ENCODE measurements around the gene ZDBF2. TPM values are rescaled to one million over a fixed set of nuclear protein-coding genes. Genes with fewer than 3 reads are reported as not detected.
"Not testable (repeated sequence)": the region's sequence is repeated elsewhere in the genome, so short reads cannot be mapped to it uniquely, and the experiment has no call there.

Gene ZDBF2
- total RNA-seq, 2 experiments from 2014 or later = 7.4 to 7.8 TPM

DNA sequence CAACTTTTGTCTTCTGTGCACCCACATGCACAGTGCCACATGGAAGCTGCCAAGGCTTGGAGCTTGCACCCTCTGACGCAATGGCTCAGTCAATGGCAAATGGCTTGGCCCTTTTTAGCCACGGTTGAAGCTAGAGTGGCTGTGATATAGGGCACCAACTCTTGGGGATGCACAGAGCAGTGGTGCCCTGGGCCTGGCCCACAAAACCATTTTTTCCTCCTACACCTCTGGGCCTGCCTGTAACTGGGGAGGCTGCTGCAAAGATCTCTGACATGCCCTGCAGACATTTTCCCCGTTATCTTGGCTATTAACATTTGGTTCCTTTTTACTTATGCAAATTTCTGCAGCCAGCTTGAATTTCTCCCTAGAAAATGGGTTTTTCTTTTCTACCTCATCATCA is 74.9 kb downstream of the ZDBF2 start:
- Mint-ChIP-seq H3K9me3 (peaks cover 6% of the 10 kb centered on the region), H3K36me3 (no peaks in the 10 kb centered on the region), H3K4me1 (ENCODE audit: low read depth) (no peaks in the 10 kb centered on the region), H3K27ac (no peak overlapping the region), H3K27me3 (no peaks in the 10 kb centered on the region), H3K4me3 (no peak overlapping the region)
- DNase-seq = no peak
- ChIA-PET POLR2A (no interaction called here), CTCF (no interaction called here)
- intact Hi-C loops (cut with micrococcal nuclease) = no loop called here

DNA sequence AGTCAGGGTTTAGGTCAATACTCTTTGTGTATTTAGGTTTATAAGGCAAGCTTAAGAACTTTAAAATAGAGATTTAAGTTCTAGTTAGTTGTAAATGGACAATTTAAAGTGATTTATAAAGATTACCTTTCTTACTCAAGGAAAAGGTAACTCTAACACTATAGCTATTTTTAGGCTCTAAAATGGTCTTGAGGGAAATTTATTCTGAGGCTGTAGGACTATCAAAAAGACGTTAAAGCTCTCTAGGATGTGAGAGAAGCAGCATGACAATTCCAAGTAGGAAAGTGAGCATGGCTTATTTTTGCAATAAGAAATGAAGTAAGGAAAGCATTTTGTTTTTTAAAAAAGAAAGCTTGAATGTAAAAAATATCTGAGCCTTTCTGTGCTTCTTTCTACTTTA is 78.1 kb downstream of the ZDBF2 start:
- no peak overlapping the region for H3K27ac Mint-ChIP-seq
- intact Hi-C loops (cut with micrococcal nuclease) = no loop called here

DNA sequence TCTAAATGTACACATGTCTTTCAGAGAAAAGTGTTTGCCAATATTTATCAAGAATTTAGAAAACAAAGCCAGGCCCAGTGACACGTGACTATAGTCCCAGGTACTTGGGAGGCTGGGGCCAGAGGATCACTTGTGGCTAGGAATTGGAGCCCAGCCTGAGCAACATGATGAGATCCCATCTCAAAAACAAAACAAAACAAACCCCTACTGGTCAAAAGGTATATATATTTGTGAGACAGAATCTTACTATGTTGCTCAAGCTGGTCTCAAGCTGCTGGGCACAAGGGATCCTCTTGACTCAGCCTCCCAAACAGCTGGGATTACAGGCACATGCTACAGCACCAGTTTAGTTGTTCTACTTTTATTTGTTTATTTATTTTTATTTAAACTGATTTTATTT is 79.2 kb downstream of the ZDBF2 start:
- POLR2A ChIA-PET = no interaction called here
- Mint-ChIP-seq H3K27ac (no peak overlapping the region), H3K9me3 (peaks cover 11% of the 10 kb centered on the region), H3K27me3 (no peaks in the 10 kb centered on the region), H3K36me3 (no peaks in the 10 kb centered on the region), H3K4me3 (no peak overlapping the region), H3K4me1 (ENCODE audit: low read depth) (no peaks in the 10 kb centered on the region)
- intact Hi-C loops (cut with micrococcal nuclease) = no loop called here
- CTCF ChIA-PET = no interaction called here
- DNase-seq = no peak

More for the DNA sequence above, 78.1 kb downstream of the ZDBF2 start:
- ChIA-PET CTCF (no interaction called here), POLR2A (no interaction called here)
- Mint-ChIP-seq H3K27me3 (no peaks in the 10 kb centered on the region), H3K36me3 (no peaks in the 10 kb centered on the region), H3K4me3 (no peak overlapping the region), H3K9me3 (peaks cover 6% of the 10 kb centered on the region), H3K4me1 (ENCODE audit: low read depth) (no peaks in the 10 kb centered on the region)
- DNase-seq = no peak

DNA sequence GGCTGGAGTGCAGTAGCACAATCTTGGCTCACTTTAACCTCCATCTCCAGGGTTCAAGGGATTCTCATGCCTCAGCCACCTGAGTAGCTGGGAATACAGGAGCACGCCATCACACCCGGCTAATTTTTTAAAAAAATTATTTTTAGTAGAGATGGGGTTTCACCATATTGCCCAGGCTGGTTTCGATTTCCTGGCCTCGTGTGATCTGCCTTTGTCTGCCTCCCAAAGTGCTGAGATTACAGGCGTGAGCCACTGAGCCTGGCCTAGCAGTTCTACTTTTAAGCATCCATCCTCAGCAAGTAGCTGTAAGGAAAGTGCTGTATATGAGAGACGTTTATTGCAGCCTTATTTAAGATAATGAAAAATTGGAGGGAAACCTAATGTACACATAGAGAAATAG is 79.7 kb downstream of the ZDBF2 start:
- intact Hi-C loops (cut with micrococcal nuclease) = no loop called here

DNA sequence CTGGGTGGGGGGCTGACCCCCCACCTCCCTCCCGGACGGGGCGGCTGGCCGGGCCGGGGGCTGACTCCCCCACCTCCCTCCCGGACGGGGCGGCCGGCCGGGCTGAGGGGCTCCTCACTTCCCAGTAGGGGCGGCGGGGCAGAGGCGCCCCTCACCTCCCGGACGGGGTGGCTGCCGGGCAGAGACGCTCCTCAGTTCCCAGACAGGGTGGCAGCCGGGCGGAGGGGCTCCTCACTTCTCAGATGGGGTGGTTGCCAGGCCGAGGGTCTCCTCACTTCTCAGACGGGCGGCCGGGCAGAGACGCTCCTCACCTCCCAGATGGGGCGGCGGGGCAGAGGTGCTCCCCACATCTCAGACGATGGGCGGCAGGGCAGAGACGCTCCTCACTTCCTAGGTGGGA is 82.4 kb downstream of the ZDBF2 start:
- H3K4me1 Mint-ChIP-seq (ENCODE audit: low read depth); DNase-seq; H3K36me3 Mint-ChIP-seq; H3K27ac Mint-ChIP-seq; H3K27me3 Mint-ChIP-seq; H3K4me3 Mint-ChIP-seq; intact Hi-C loops (cut with micrococcal nuclease); CTCF ChIA-PET; H3K9me3 Mint-ChIP-seq; POLR2A ChIA-PET: not testable (repeated sequence)

More for the DNA sequence above, 79.7 kb downstream of the ZDBF2 start:
- no peaks in the 10 kb centered on the region for H3K4me1 Mint-ChIP-seq (ENCODE audit: low read depth)
- no peak for DNase-seq
- H3K27ac Mint-ChIP-seq = no peak overlapping the region
- no peak overlapping the region for H3K4me3 Mint-ChIP-seq
- no peaks in the 10 kb centered on the region for H3K36me3 Mint-ChIP-seq
- POLR2A ChIA-PET = no interaction called here
- H3K27me3 Mint-ChIP-seq = no peaks in the 10 kb centered on the region
- CTCF ChIA-PET = interaction anchor here (0.7 kb wide), 1 partner anchor 270 kb away, joined by 4 read pairs; no protein-coding TSS in a partner anchor
- peaks cover 12% of the 10 kb centered on the region for H3K9me3 Mint-ChIP-seq

DNA sequence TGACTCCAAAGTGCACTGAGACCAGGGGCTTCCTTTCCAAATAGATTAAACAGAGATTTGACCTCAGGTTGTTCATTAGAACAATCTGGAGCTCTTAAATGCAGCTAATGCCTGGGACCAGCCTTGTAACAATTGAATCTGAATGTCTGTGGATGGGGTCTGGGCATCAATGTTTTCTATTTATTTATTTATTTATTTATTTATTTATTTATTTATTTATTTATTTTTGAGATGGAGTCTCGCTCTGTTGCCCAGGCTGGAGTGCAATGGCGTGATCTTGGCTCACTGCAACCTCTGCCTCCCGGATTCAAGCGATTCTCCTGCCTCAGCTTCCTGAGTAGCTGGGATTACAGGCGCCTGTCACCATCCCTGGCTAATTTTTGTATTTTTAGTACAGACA is 86.4 kb downstream of the ZDBF2 start:
- H3K4me3 Mint-ChIP-seq, H3K27ac Mint-ChIP-seq, DNase-seq, H3K27me3 Mint-ChIP-seq, H3K9me3 Mint-ChIP-seq, POLR2A ChIA-PET, H3K36me3 Mint-ChIP-seq: not testable (repeated sequence)
- peaks cover 11% of the 10 kb centered on the region for H3K4me1 Mint-ChIP-seq (ENCODE audit: low read depth)
- intact Hi-C loops (cut with micrococcal nuclease) = loop anchor here (1.0 to 10.0 kb wide), 5 partner anchors 86 to 889 kb away; partner anchors contain the start of gene ZDBF2
- CTCF ChIA-PET = interaction anchor here (1.0 kb wide), 1 partner anchor 198 kb away, joined by 3 read pairs; no protein-coding TSS in a partner anchor

- H3K27ac Mint-ChIP-seq = no peak overlapping the region
- H3K9me3 Mint-ChIP-seq = peaks cover 7% of the 10 kb centered on the region
- H3K4me3 Mint-ChIP-seq = no peak overlapping the region
- no peaks in the 10 kb centered on the region for H3K36me3 Mint-ChIP-seq
- peak; percentile 50 for DNase-seq
- POLR2A ChIA-PET = no interaction called here
- intact Hi-C loops (cut with micrococcal nuclease) = loop anchor here (1.0 to 10.0 kb wide), 5 partner anchors 87 to 889 kb away; partner anchors contain the start of gene ZDBF2
- CTCF ChIA-PET = interaction anchor here (1.0 kb wide), 1 partner anchor 197 kb away, joined by 3 read pairs; no protein-coding TSS in a partner anchor
- peaks cover 11% of the 10 kb centered on the region for H3K4me1 Mint-ChIP-seq (ENCODE audit: low read depth)
- peaks cover 6% of the 10 kb centered on the region for H3K27me3 Mint-ChIP-seq
Observed at GRCh38 chr2:206361407-206362045, 87.1 kb downstream of the ZDBF2 start.

Other genes starting within 250 kb of the ZDBF2 start
- gene INO80D, start 188.5 kb upstream of the ZDBF2 start, total RNA-seq = 10 to 100 TPM; 14.5 to 15.3 TPM
- 10 to 100 TPM; 79.2 to 80.8 TPM for gene NDUFS1, start 115.2 kb upstream of the ZDBF2 start, total RNA-seq
- gene EEF1B2, start 114.8 kb upstream of the ZDBF2 start, total RNA-seq = 1,000 to 10,000 TPM; 1,180 to 1,194 TPM
- gene ADAM23, start 168.9 kb downstream of the ZDBF2 start, total RNA-seq = 1 to 10 TPM; 1.8 to 2.3 TPM

Measured in activated CD4-positive, alpha-beta memory T cell treated with anti-CD3 and anti-CD28 coated beads for 36 hours (primary cell).